ENCODE measurements around the gene IL4R.
A peak's percentile ranks its signal among the peaks of the same experiment; 100 is the strongest.

Gene IL4R

DNA sequence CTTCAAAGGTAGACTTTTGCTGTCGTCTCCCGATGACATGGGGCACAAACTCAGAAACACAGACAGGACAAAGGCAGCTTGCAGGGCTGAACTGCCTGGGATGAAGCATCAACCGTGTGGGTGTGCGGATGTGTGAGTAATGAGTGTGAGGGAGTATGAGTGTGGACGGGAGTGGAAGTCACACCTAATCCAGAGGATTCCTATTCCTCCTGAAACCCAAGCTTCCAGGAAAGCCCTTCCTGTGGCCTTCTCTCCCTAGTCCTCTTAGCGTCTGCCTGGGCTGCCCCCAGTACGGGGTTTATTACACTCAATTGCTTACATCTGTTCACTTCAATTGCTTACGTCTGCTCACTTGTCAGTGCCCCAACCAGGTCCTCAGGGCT, 2.3 kb upstream of the IL4R start:
- DNase-seq (ENCODE audit: low read depth), result no peak
- H3K4me3 ChIP-seq (ENCODE audit: low read depth, low read length), result no peak overlapping the region
- TF ChIP-seq, protein P1, sequence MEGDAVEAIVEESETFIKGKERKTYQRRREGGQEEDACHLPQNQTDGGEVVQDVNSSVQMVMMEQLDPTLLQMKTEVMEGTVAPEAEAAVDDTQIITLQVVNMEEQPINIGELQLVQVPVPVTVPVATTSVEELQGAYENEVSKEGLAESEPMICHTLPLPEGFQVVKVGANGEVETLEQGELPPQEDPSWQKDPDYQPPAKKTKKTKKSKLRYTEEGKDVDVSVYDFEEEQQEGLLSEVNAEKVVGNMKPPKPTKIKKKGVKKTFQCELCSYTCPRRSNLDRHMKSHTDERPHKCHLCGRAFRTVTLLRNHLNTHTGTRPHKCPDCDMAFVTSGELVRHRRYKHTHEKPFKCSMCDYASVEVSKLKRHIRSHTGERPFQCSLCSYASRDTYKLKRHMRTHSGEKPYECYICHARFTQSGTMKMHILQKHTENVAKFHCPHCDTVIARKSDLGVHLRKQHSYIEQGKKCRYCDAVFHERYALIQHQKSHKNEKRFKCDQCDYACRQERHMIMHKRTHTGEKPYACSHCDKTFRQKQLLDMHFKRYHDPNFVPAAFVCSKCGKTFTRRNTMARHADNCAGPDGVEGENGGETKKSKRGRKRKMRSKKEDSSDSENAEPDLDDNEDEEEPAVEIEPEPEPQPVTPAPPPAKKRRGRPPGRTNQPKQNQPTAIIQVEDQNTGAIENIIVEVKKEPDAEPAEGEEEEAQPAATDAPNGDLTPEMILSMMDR (IDR thresholded peaks at IDR 0.05; ENCODE audit: low read depth, low read length, missing control alignments), result no peak

DNA sequence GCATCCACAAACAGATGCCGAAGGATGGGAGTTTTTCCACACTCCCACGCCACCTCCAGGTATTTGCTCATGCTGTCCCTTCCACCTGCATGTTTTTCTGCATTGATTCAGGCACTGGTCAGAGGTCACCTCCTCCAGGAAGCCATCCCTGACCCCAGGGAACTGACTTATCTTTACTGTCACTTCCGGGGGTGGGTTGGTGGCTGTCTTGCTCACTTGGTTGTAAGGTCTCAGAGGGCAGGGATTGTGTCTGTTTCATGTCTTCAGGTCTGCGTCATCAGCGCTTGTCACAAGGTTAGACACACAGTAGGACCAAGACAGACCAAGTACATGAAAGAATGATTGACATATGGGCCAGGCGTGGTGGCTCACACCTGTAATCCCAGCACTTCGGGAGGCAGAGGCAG, 1.9 kb upstream of the IL4R start:
- no peak overlapping the region for H3K4me3 ChIP-seq (ENCODE audit: low read depth, low read length)

DNA sequence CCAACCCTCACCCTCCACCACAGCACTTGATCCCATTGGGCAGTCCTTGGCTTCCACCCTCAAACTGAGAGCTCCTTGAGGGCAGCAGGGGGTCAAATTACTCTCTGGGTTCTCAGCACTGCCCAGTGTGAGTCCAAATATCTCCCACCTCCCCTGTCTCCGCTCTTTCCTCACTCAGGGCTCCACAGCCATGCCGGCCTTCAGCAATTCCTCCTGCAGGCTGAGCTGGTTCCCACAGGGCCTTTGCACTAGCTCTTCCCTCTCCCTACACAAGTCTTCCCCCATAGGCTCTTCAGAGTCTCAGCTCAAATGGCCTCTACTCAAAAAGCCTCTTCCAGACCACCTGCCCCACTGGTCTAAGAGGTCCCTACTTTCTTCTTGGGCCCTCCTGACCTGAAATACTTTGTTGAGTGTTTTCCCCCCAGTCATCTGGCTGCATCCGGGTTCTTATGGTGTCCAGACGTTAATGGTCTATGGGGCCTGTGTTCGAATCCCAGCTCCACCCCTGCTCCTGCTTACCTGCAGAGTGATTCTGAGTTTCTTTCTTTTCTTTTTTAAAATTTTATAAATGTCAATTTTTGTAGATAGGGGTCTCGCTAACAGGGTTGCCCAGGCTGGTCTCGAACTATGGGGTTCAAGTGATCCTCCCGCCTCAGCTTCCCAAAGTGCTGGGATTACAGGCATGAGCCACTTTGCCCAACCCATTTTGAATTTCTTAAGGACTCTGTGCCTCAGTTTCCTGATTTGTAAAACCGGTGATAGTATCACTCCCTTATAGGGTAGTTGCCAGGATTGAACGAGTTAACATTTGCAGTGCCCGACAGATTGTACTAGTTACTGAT, 973 bp upstream of the IL4R start:
- H3K4me3 ChIP-seq (ENCODE audit: low read depth, low read length), result peak overlapping the region; percentile 91; the same call in 1 of the 2 replicates
- no peak for DNase-seq (ENCODE audit: low read depth)
- TF ChIP-seq, protein P1 (IDR thresholded peaks at IDR 0.05; ENCODE audit: low read depth, low read length, missing control alignments), result no peak

More for the DNA sequence above, 1.9 kb upstream of the IL4R start:
- TF ChIP-seq, protein P1 (IDR thresholded peaks at IDR 0.05; ENCODE audit: low read depth, low read length, missing control alignments), result no peak
- no peak for DNase-seq (ENCODE audit: low read depth)

DNA sequence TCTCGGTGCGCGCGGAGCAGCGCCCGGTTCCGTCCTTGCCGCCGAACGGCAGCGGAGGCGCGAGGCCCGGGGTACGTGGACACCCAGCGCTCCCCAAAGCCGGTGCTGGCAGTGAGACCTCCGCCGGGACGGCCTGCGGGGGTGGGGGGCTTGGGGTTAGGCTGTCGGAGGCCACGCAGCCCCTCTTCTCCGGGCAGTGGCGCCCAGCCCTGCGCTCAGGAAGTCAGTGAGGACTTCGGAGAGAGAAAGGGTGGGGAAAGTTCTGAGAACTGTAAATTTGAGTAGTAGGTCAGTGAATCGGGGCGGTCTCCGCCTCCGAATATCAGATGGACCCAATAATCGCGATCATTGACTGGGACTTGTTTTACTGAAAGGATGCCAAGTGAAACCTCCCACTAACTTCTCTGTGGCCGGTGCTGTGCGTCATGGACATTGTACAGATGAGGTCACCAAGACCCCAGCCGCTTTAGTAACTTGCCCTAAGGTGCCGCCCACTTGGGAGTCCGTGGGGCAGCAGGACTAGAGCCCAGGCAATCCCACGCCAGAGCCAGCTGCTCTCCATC, 468 bp downstream of the IL4R start:
- TF ChIP-seq, protein P1 (IDR thresholded peaks at IDR 0.05; ENCODE audit: low read depth, low read length, missing control alignments), result no peak
- no peak for DNase-seq (ENCODE audit: low read depth)
- peak overlapping the region; percentile 91 for H3K4me3 ChIP-seq (ENCODE audit: low read depth, low read length)

DNA sequence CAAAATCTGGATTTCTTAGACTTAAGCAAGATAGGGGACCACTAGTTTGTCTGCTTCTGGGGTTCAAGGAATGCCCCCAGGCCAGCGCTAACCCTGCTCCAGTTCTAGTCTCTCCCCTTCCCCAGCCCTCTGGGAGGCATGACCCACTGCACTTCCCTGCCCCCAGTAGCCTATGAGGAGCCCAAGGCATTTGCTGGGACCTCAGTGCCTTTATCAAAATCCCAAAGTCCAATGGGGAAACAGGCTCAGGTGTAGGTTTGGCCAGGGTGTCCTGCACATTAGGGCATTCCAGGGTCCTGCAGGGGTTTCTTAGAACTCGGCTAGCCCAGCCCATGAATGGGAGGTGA, 1.2 kb downstream of the IL4R start:
- peak overlapping the region; percentile 91 for H3K4me3 ChIP-seq (ENCODE audit: low read depth, low read length)
- TF ChIP-seq, protein P1 (IDR thresholded peaks at IDR 0.05; ENCODE audit: low read depth, low read length, missing control alignments), result no peak
- no peak for DNase-seq (ENCODE audit: low read depth)

DNA sequence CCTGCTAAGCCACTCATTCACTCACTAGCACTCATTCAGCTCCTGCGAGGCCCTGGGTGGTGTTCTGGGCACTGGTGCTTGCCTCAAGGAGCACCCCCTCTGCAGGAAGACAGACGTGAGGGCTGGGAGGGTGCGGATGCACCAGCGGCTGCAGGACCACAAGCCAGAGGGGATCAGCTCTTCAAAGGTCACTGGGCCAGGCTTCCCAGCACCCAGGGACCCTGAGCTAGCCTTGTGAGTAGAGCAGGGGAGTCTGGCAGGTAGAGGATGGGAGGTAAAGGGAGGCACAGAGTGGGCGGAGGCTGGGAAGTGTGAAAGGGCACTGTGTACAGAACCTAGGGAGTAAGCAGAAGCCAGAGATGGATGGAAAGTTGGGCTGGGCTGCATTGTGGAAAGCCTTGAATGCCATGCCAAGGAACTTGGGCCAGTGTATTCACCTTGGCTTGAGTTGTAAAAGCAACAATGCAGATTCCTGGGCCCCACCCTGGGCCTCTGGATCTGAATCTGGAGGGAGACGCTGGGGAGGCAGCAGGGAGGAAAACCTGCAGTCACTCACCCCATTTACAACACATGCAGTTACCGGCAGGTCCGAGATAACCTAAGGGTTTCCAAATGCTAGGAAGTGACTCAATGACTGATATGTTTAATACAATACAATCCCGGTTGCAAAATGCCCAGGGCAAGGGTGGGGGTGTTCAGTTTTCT, 1.7 kb downstream of the IL4R start:
- TF ChIP-seq, protein P1 (IDR thresholded peaks at IDR 0.05; ENCODE audit: low read depth, low read length, missing control alignments), result peak; percentile 25
- peak overlapping the region; percentile 91 for H3K4me3 ChIP-seq (ENCODE audit: low read depth, low read length)
- no peak for DNase-seq (ENCODE audit: low read depth)
